Panc1 (cell line): ENCODE data around the gene ABCB8. TPM values are rescaled to one million over a fixed set of nuclear protein-coding genes. Genes with fewer than 3 reads are reported as not detected.
A peak's percentile ranks its signal among the peaks of the same experiment; 100 is the strongest.

ENCODE experiments used
- ATAC-seq: fragments of 200-7000 bp; cut with Tn5 transposase; 2 replicates; pipeline ENCODE4 v1.9.1; 2020; ENCODE audit warnings: mild to moderate bottlenecking, moderate library complexity
- BruUV-seq: library from RNA; stranded (reverse); fragments of 400-500 nt; replicated peaks from 2 replicates; lab custom pipeline; 2021; lab: Mats Ljungman, UMichigan
- CTCF ChIA-PET: fragments of 300-600 bp; sonication (Branson Sonifier 250); formaldehyde crosslinking; loops from one replicate; lab custom pipeline; 2022; ENCODE audit warnings: antibody characterized with exemption; lab: Charles Lee
- POLR2A ChIA-PET: fragments of 300-600 bp; sonication (Branson Sonifier 250); formaldehyde crosslinking; loops from one replicate; lab custom pipeline; 2022; ENCODE audit warnings: antibody characterized with exemption; lab: Charles Lee
- DNase-seq: peaks from one replicate; pipeline ENCODE4 v3.0.0-alpha.2; 2010; ENCODE audit warnings: low read depth, low spot score
- H3K27ac ChIP-seq: 2 replicates; pipeline ENCODE4 v1.5.1; 2011; ENCODE audit warnings: mild to moderate bottlenecking, low read length, inconsistent platforms
- H3K27me3 ChIP-seq: fragments of 200-500 bp; sonication (Bioruptor generic); 2 replicates; pipeline ENCODE4 v1.6.0; 2014; ENCODE audit warnings: low read length, inconsistent platforms; ENCODE audit not compliant: control insufficient read depth, insufficient read depth
- H3K36me3 ChIP-seq: fragments of 200-500 bp; sonication (Bioruptor generic); 2 replicates; pipeline ENCODE4 v1.5.1; 2014; ENCODE audit warnings: inconsistent platforms, mild to moderate bottlenecking, low read length, moderate library complexity; ENCODE audit not compliant: control insufficient read depth, insufficient read depth
- H3K4me1 ChIP-seq: 2 replicates; pipeline ENCODE4 v1.5.1; 2011; ENCODE audit warnings: inconsistent platforms, mild to moderate bottlenecking, low read length, moderate library complexity; ENCODE audit not compliant: control insufficient read depth, insufficient read depth
- H3K4me3 ChIP-seq, 2 experiments: 2 replicates each; pipeline ENCODE4 v1.5.1; 2011 to 2012; ENCODE audit warnings: low read depth in 2 of 2, low read length in 2 of 2, mild to moderate bottlenecking in 2 of 2, inconsistent platforms in 1 of 2, moderate library complexity in 1 of 2
- H3K9me3 ChIP-seq: fragments of 200-500 bp; sonication (Bioruptor generic); 2 replicates; pipeline ENCODE4 v1.5.1; 2014; ENCODE audit warnings: low read depth, mild to moderate bottlenecking, inconsistent platforms, low read length, moderate library complexity; ENCODE audit not compliant: control insufficient read depth, insufficient read depth
- POLR2AphosphoS5 ChIP-seq: IDR thresholded peaks from 2 replicates; pipeline ENCODE4 v1.6.1; 2012; ENCODE audit warnings: mild to moderate bottlenecking, low read depth, low read length, moderate library complexity
- SIN3A ChIP-seq: IDR thresholded peaks from 2 replicates; pipeline ENCODE4 v1.6.1; 2012; ENCODE audit warnings: low read depth, mild to moderate bottlenecking, low read length, moderate library complexity, borderline replicate concordance; ENCODE audit not compliant: insufficient read depth
- TCF7L2 ChIP-seq: IDR thresholded peaks from 2 replicates; pipeline ENCODE4 v1.6.1; 2011; ENCODE audit warnings: mild to moderate bottlenecking, low read depth, low read length, inconsistent platforms
- in situ Hi-C: cut with HindIII; loops from 2 replicates; pipeline ENCODE4 v1.10.0; 2016; ENCODE audit warnings: low sequenced_read_pairs, low pct_unique_long_range_greater_than_20kb
- intact Hi-C: fragments of 100-400 bp; cut with micrococcal nuclease; formaldehyde crosslinking; loops from one replicate; pipeline ENCODE4 v1.10.0; 2022; ENCODE audit not compliant: unreplicated experiment
- total RNA-seq: library from RNA; stranded (reverse); gene quantifications from one replicate; pipeline ENCODE4 v1.2.1, GENCODE V29; 2021; ENCODE audit not compliant: unreplicated experiment
- TF ChIP-seq, protein P1 (sequence below): fragments of 450-650 bp; IDR thresholded peaks from 2 replicates; pipeline ENCODE4 v1.5.1; 2017; ENCODE audit warnings: mild to moderate bottlenecking
- TF ChIP-seq, protein P2 (sequence below), 2 experiments: IDR thresholded peaks; 2 replicates each; pipeline ENCODE4 v1.6.1; 2011 to 2012; ENCODE audit warnings: low read depth in 2 of 2, control low read depth in 1 of 2, low read length in 1 of 2, mild to moderate bottlenecking in 1 of 2, moderate library complexity in 1 of 2; ENCODE audit not compliant: insufficient read depth in 1 of 2

Gene ABCB8
- total RNA-seq, 1 experiment from 2014 or later = 49.8 TPM

GRCh38 chr7:151095123-151095797 is 67.0 kb downstream of the ABCB8 start:
- ChIA-PET POLR2A (interaction anchor here (0.7 to 0.8 kb wide), 2 partner anchors 33 to 62 kb away, joined by 3 to 15 read pairs; no protein-coding TSS in a partner anchor), CTCF (interaction anchor here (0.5 to 0.7 kb wide), 2 partner anchors 18 to 34 kb away, joined by 3 to 4 read pairs; no protein-coding TSS in a partner anchor)
- no TSS peak for BruUV-seq
- no peaks in the 10 kb centered on the region for H3K27me3 ChIP-seq
- ATAC-seq (peak; percentile 58; the same call in 1 of the 2 replicates), DNase-seq (no peak)
- H3K4me1 ChIP-seq = 0 out of 2 replicates have a peak, but pooled peaks cover 4% of the 10 kb centered on the region
- intact Hi-C loops = no loop called here
- in situ Hi-C loops = no loop called here
- H3K4me3 ChIP-seq = no peak overlapping the region
- no peaks in the 10 kb centered on the region for H3K36me3 ChIP-seq
- no peaks in the 10 kb centered on the region for H3K9me3 ChIP-seq
- no peak overlapping the region for H3K27ac ChIP-seq
- no peak for TF ChIP-seq SIN3A
- no peak for TF ChIP-seq POLR2AphosphoS5
- TF ChIP-seq, protein P1, sequence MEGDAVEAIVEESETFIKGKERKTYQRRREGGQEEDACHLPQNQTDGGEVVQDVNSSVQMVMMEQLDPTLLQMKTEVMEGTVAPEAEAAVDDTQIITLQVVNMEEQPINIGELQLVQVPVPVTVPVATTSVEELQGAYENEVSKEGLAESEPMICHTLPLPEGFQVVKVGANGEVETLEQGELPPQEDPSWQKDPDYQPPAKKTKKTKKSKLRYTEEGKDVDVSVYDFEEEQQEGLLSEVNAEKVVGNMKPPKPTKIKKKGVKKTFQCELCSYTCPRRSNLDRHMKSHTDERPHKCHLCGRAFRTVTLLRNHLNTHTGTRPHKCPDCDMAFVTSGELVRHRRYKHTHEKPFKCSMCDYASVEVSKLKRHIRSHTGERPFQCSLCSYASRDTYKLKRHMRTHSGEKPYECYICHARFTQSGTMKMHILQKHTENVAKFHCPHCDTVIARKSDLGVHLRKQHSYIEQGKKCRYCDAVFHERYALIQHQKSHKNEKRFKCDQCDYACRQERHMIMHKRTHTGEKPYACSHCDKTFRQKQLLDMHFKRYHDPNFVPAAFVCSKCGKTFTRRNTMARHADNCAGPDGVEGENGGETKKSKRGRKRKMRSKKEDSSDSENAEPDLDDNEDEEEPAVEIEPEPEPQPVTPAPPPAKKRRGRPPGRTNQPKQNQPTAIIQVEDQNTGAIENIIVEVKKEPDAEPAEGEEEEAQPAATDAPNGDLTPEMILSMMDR = no peak
- TF ChIP-seq, protein P2, sequence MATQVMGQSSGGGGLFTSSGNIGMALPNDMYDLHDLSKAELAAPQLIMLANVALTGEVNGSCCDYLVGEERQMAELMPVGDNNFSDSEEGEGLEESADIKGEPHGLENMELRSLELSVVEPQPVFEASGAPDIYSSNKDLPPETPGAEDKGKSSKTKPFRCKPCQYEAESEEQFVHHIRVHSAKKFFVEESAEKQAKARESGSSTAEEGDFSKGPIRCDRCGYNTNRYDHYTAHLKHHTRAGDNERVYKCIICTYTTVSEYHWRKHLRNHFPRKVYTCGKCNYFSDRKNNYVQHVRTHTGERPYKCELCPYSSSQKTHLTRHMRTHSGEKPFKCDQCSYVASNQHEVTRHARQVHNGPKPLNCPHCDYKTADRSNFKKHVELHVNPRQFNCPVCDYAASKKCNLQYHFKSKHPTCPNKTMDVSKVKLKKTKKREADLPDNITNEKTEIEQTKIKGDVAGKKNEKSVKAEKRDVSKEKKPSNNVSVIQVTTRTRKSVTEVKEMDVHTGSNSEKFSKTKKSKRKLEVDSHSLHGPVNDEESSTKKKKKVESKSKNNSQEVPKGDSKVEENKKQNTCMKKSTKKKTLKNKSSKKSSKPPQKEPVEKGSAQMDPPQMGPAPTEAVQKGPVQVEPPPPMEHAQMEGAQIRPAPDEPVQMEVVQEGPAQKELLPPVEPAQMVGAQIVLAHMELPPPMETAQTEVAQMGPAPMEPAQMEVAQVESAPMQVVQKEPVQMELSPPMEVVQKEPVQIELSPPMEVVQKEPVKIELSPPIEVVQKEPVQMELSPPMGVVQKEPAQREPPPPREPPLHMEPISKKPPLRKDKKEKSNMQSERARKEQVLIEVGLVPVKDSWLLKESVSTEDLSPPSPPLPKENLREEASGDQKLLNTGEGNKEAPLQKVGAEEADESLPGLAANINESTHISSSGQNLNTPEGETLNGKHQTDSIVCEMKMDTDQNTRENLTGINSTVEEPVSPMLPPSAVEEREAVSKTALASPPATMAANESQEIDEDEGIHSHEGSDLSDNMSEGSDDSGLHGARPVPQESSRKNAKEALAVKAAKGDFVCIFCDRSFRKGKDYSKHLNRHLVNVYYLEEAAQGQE (IDR thresholded peaks at IDR 0.05; ENCODE audit: insufficient read depth in 1 of 2, low read depth in 2 of 2, low read length in 1 of 2) = no peak
- TF ChIP-seq TCF7L2 = no peak

DNA sequence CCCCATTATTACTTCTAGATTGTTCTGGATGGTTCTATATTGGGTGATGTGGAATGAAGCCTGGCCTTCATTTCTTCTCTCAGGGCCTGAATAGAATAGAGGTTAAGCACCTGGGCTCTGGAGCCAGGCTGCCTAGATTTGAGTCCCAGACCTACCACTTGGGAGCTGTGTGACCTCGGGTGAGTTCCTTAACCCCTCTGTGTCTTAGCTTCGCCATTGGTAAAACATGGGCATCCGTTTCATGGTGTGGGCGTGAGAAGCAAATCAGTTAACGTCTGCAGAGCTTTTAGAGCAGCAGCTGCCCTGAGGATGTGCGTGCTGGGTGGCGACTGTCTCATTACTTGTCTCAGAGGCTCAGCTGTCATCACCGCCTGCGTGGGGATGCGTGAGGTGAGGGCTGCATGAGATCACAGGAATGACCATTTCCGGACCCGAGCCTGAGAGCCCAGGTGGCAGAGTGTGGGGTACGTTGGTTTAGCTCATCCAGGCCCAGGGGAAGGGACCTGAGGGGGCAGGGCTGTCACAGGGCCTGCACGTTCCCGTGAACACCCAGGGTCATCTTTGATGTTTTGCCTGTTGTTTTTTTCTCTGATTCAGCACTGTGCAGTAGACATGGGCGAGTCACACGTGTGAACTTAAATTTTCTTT is 67.7 kb downstream of the ABCB8 start:
- Histone ChIP-seq H3K27ac (no peak overlapping the region), H3K4me3 (no peak overlapping the region), H3K4me1 (0 out of 2 replicates have a peak, but pooled peaks cover 2% of the 10 kb centered on the region), H3K27me3 (no peaks in the 10 kb centered on the region), H3K9me3 (no peaks in the 10 kb centered on the region), H3K36me3 (no peaks in the 10 kb centered on the region)
- TF ChIP-seq, protein P2 (IDR thresholded peaks at IDR 0.05; ENCODE audit: insufficient read depth in 1 of 2, low read depth in 2 of 2, low read length in 1 of 2) = no peak
- TF ChIP-seq SIN3A (no peak), TCF7L2 (no peak), POLR2AphosphoS5 (no peak)
- TF ChIP-seq, protein P1 = no peak
- ATAC-seq (no peak), DNase-seq (no peak)
- no TSS peak for BruUV-seq
- in situ Hi-C loops (no loop called here), intact Hi-C loops (no loop called here)
- POLR2A ChIA-PET = no interaction called here
- CTCF ChIA-PET = no interaction called here
